ENCODE data around the gene SSX2IP.

SSX2IP gene

DNA sequence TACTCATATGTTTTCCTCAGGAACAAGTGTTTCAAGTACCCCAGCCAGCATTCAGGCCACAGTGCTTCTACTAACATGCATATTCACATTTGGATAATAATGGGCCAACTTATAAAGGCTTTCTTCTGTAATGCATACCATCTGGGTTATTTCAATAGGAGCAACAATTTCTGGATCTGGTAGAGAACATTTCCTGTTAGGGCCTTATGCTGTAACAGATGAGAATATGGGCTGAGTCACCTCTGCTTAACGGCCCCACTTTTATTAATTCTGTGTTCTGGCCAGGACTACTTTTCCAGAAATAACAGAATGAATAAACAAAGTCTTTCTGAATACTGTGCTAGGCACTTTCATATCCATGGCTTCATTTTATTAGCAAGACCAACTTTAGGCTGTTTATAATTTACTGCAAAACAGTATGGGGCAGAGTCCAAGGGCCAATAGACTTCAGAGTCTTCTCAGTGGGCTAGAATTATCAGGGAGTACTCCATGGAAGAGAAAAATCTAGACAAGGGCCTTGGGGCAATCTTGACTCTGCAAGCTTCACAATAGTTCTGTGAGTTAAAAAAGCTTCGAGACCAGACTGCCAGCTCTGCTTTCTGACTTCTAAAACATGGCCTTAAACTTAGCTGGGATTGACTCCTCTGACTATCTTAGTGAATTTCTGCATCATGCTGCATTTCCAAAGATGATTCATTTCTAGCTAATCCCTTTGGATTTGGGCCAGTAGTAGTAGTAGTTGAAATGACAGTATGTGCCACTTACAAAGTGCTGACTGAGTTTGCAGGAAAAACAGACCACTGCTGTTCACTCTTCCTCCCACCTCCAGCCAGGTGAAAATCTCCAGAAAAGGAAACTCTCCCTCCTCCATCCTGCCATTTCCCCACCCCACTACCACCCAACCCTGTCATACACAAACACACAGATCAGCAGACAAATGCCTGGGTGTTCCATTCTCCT, 8.2 kb upstream of the SSX2IP start:
- DNase-seq (ENCODE audit: extremely low read depth, insufficient read length) = no peak
- Histone ChIP-seq H3K27me3 (replicated peaks; ENCODE audit: control insufficient read depth, insufficient read depth, low read length) (no peaks in the 10 kb centered on the region), H3K4me3 (replicated peaks; ENCODE audit: low read depth, low read length) (no peak overlapping the region), H3K36me3 (ENCODE audit: control insufficient read depth, insufficient read depth, low read length) (no peaks in the 10 kb centered on the region)
- no peak for TF ChIP-seq CTCF (IDR thresholded peaks at IDR 0.05; ENCODE audit: insufficient read depth, low read length, poor library complexity, severe bottlenecking)

DNA sequence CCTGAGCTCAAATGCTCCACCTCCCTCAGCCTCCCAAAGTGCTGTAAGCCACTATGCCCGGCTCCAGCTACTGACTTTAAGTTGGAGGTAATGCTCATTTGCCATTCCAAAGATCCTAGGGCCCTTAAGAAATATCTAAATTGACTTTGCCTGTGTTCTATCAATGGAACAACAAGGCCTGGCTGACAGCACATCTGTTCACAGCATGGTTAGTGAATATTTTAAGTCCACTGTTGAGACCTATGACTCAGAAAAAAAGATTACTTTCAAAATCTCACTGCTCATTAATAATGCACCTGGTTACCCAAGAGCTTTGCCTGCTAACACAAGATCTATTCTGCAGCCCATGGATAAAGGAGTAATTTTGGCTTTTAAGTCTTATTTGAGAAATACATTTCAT, 3.5 kb upstream of the SSX2IP start:
- H3K27me3 ChIP-seq (replicated peaks; ENCODE audit: control insufficient read depth, insufficient read depth, low read length) = no peaks in the 10 kb centered on the region
- no peak for DNase-seq (ENCODE audit: extremely low read depth, insufficient read length)

GRCh38 chr1:84693005-84693404, 2.7 kb upstream of the SSX2IP start:
- DNase-seq (ENCODE audit: extremely low read depth, insufficient read length) = no peak
- H3K4me3 ChIP-seq (replicated peaks; ENCODE audit: low read depth, low read length) = no peak overlapping the region
- H3K36me3 ChIP-seq (ENCODE audit: control insufficient read depth, insufficient read depth, low read length) = no peaks in the 10 kb centered on the region
- no peak for TF ChIP-seq CTCF (IDR thresholded peaks at IDR 0.05; ENCODE audit: insufficient read depth, low read length, poor library complexity, severe bottlenecking)
- H3K27me3 ChIP-seq (replicated peaks; ENCODE audit: control insufficient read depth, insufficient read depth, low read length) = no peaks in the 10 kb centered on the region

More for the DNA sequence above, 3.5 kb upstream of the SSX2IP start:
- H3K4me3 ChIP-seq (replicated peaks; ENCODE audit: low read depth, low read length) = no peak overlapping the region
- no peak for TF ChIP-seq CTCF (IDR thresholded peaks at IDR 0.05; ENCODE audit: insufficient read depth, low read length, poor library complexity, severe bottlenecking)
- H3K36me3 ChIP-seq (ENCODE audit: control insufficient read depth, insufficient read depth, low read length) = no peaks in the 10 kb centered on the region

- TF ChIP-seq CTCF (IDR thresholded peaks at IDR 0.05; ENCODE audit: insufficient read depth, low read length, poor library complexity, severe bottlenecking) = no peak
- DNase-seq (ENCODE audit: extremely low read depth, insufficient read length) = no peak
- Histone ChIP-seq H3K27me3 (replicated peaks; ENCODE audit: control insufficient read depth, insufficient read depth, low read length) (no peaks in the 10 kb centered on the region), H3K4me3 (replicated peaks; ENCODE audit: low read depth, low read length) (no peak overlapping the region), H3K36me3 (ENCODE audit: control insufficient read depth, insufficient read depth, low read length) (no peaks in the 10 kb centered on the region)
Measured at GRCh38 chr1:84692391-84692790, 2.1 kb upstream of the SSX2IP start.

DNA sequence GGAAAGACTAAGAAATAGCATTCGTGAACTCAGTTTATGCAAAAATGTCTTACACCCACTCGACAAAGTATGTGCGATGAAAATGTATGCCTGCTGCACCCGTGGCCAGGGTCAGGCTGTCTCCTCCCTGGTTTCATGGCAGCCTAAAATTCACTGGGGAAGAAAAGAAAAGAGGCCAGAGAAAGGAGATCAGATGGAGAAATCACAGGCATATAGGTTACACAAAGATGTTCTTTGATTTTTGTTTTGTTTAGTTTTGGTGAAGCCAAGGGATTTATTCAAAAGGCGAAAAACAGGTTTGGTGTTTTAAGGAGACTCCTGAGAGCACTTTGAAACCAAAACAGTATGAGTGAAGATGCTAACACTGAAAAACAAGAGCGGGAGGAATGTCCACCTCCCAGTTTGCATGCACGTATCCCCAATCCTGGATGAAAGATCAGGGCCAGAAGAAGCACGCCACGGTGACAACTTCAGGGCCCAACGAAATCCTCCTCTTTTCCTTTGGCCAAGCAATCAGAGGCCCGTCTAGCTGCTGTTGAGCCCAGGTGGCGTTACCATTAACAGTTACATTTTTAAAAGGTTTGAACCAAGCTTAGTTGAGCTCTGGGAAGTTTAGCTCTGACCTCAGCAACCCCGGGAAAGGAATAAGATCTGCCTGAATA, 992 bp upstream of the SSX2IP start:
- no peak for TF ChIP-seq CTCF (IDR thresholded peaks at IDR 0.05; ENCODE audit: insufficient read depth, low read length, poor library complexity, severe bottlenecking)
- peak overlapping the region; percentile 77 for H3K4me3 ChIP-seq (replicated peaks; ENCODE audit: low read depth, low read length)
- no peaks in the 10 kb centered on the region for H3K27me3 ChIP-seq (replicated peaks; ENCODE audit: control insufficient read depth, insufficient read depth, low read length)
- no peaks in the 10 kb centered on the region for H3K36me3 ChIP-seq (ENCODE audit: control insufficient read depth, insufficient read depth, low read length)
- DNase-seq (ENCODE audit: extremely low read depth, insufficient read length) = no peak
